ENCODE results near the gene GIMAP7.

GRCh38 chr7:150476819-150477631 is 37.6 kb upstream of the GIMAP7 start:
- TF ChIP-seq POLR2AphosphoS5 (IDR thresholded peaks at IDR 0.05) (no peak), CTCF (IDR thresholded peaks at IDR 0.05) (no peak), EP300 (IDR thresholded peaks at IDR 0.05; ENCODE audit: low read depth) (no peak)
